ENCODE results near the gene METTL27. TPM values are rescaled to one million over a fixed set of nuclear protein-coding genes. Genes with fewer than 3 reads are reported as not detected.

METTL27 gene
- total RNA-seq, 6 experiments from 2014 or later, result 3.9 to 7.2 (median 6.0) TPM

DNA sequence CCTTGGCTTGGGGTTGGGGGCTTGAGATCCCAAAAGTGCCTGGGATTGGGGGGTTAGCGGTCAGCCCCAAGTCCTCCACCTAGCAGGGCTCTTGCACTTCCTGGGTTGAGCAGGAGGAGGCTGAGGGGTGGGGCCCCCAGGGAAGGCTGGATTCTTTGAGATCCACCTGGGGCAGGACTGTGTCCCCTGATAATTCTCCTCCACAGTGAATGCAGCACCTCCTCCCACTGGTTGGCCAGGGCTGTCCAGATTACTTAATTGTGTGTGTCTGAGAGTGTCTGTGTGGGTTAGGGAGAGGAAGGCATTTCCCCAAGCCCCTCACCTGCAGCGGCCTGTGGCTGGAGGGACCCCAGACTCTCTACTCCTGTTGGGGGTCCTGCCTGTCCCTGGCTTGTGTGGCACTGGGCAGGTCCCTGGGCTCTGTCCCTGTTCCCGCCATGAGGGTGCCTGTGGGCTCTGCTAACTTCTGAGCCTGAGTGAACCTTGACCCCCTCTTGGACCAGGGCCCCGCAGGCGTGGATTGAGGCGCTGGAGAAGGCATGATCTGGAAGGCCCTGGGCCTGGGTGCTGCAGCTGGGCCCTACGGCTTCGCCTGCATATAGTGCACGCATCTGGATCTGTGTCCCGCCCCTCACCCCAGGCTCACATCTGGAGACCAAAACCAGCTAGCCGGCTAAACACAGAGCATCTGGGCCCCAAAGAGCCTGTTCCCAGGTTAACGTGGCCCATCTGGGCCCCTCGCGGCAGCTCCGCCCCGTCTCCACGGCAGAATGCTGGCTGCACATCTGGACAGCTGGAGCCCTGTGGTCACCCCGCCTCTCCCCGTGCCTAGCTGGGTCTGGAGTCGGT is 29.1 kb upstream of the METTL27 start:
- Mint-ChIP-seq H3K27me3 (ENCODE audit: insufficient read depth) (no peaks in the 10 kb centered on the region; the same call in 1 of the 2 replicates), H3K4me1 (ENCODE audit: low read depth) (peaks cover 5% of the 10 kb centered on the region), H3K4me3 (no peak overlapping the region), H3K9me3 (no peaks in the 10 kb centered on the region), H3K27ac (no peak overlapping the region), H3K36me3 (ENCODE audit: low read depth) (no peaks in the 10 kb centered on the region)
- no peak for DNase-seq
- TF ChIP-seq CTCF (IDR thresholded peaks at IDR 0.05), result no peak

GRCh38 chr7:73870041-73870492 is 27.8 kb upstream of the METTL27 start:
- Mint-ChIP-seq H3K9me3 (no peaks in the 10 kb centered on the region), H3K4me1 (ENCODE audit: low read depth) (peaks cover 5% of the 10 kb centered on the region), H3K27me3 (ENCODE audit: insufficient read depth) (no peaks in the 10 kb centered on the region; the same call in 1 of the 2 replicates), H3K27ac (no peak overlapping the region; the same call in 1 of the 2 replicates), H3K4me3 (no peak overlapping the region), H3K36me3 (ENCODE audit: low read depth) (no peaks in the 10 kb centered on the region)
- DNase-seq, result no peak
- TF ChIP-seq CTCF (IDR thresholded peaks at IDR 0.05), result no peak

GRCh38 chr7:73869011-73869798 is 26.9 kb upstream of the METTL27 start:
- Mint-ChIP-seq H3K27me3 (ENCODE audit: insufficient read depth) (no peaks in the 10 kb centered on the region; the same call in 1 of the 2 replicates), H3K27ac (no peak overlapping the region), H3K4me3 (no peak overlapping the region), H3K4me1 (ENCODE audit: low read depth) (peaks cover 5% of the 10 kb centered on the region), H3K36me3 (ENCODE audit: low read depth) (no peaks in the 10 kb centered on the region), H3K9me3 (no peaks in the 10 kb centered on the region)
- no peak for TF ChIP-seq CTCF (IDR thresholded peaks at IDR 0.05)
- no peak for DNase-seq

DNA sequence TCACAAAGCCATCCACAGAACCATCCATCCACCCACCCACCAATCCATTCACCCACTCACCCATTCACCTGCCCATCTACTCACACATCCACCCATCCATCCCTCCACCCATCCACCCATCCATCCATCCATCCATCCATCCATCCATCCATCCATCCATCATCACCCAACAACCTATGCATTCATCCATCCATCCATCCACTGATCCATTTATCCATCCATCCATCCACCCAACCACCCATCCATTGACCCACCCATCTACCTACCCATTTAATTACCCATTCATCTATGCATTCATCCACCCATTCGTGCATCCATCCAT is 24.1 kb upstream of the METTL27 start:
- peaks cover 2% of the 10 kb centered on the region for H3K27me3 Mint-ChIP-seq (ENCODE audit: insufficient read depth)
- DNase-seq, result no peak
- TF ChIP-seq CTCF (IDR thresholded peaks at IDR 0.05), result no peak
- no peaks in the 10 kb centered on the region for H3K36me3 Mint-ChIP-seq (ENCODE audit: low read depth)
- no peak overlapping the region for H3K4me3 Mint-ChIP-seq
- peaks cover 5% of the 10 kb centered on the region for H3K4me1 Mint-ChIP-seq (ENCODE audit: low read depth)
- H3K27ac Mint-ChIP-seq, result no peak overlapping the region
- H3K9me3 Mint-ChIP-seq, result no peaks in the 10 kb centered on the region

GRCh38 chr7:73865738-73866445 is 23.6 kb upstream of the METTL27 start:
- Mint-ChIP-seq H3K4me1 (ENCODE audit: low read depth) (peaks cover 5% of the 10 kb centered on the region), H3K27ac (no peak overlapping the region), H3K4me3 (no peak overlapping the region), H3K27me3 (ENCODE audit: insufficient read depth) (peaks cover 2% of the 10 kb centered on the region), H3K36me3 (ENCODE audit: low read depth) (no peaks in the 10 kb centered on the region), H3K9me3 (no peaks in the 10 kb centered on the region)
- DNase-seq, result peak; percentile 56
- peak; percentile 83 for TF ChIP-seq CTCF (IDR thresholded peaks at IDR 0.05)

Data from HFFc6 (cell line).